DND-41 (cell line): ENCODE measurements around the gene MLANA.

ENCODE experiments used
- CTCF ChIP-seq: IDR thresholded peaks from 2 replicates; pipeline ENCODE4 v1.5.1; 2012; ENCODE audit warnings: borderline replicate concordance, low read length, moderate library complexity, mild to moderate bottlenecking; ENCODE audit not compliant: poor library complexity, severe bottlenecking; ENCODE audit errors: extremely low read depth
- EZH2 ChIP-seq: IDR thresholded peaks from 3 replicates; pipeline ENCODE4 v1.6.1; 2012; ENCODE audit warnings: borderline replicate concordance, low read depth, mild to moderate bottlenecking, moderate library complexity, low read length, inconsistent platforms; ENCODE audit not compliant: severe bottlenecking

DNA sequence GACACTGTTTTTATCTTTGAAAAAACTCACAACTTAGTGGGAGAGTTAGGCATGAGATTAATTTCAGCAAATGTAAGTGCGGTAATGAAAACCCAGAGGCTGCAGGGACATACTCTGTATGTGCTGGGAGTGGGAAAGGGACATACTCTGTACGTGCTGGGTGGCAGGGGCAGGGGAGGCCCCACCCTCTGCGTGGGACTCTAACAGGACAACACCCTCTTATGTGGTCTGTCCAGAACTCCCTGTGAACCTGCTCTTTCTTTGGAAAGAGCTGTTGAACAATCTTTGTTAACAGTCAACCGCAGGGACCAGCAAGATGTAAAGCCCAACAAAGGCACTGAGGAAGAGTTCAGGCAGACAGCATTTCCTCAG, 2.4 kb downstream of the MLANA start:
- no peak for TF ChIP-seq CTCF
- TF ChIP-seq EZH2: no peak
